Kidney glomerular epithelial cell (primary cell): ENCODE results near the gene LTBP2.

Source experiments
- DNase-seq: peaks from one replicate; lab custom pipeline; 2025; lab: John Stamatoyannopoulos, UW

Gene LTBP2

DNA sequence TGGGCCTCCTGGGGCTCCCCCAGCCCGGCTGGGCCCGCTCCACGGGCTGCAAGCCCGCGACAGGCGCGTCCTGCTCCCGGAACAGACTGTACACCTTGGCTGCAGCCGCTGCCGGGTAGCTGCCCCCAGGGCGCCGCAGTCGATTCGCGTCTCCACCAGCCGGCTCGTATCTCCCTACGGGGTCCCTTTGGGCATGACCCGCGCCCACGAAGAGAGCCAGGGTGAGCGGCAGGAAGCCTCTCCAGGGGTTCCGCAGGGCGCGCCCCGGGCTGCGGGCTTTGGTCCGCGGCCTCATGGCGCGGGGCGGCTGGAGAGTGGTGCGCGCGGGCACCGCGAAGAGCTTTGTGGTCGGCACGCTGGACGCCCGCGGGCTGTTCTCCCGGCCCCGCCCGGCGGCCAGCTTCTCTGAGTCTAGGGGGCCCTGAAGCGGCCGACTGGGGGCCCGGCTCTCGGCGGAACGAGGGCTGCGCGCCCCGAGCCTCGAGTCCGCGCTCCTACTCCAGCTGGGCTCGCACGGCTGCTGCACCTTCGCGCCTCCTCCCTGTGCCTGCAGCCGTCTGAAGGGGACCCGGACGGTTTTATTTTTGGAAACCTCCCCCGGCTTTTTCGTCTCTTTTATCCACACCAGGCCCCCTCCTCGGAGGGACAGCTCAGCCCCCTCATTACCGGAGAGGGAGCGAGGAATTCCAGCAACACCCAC is at the start of gene LTBP2:
Gene LTBP2, minus strand, starts transcription at position 588 of the 700 bp plus-strand sequence. Its CDS starts 293 bp downstream, at position 295.
- no peak for DNase-seq

- DNase-seq = no peak
Measured at GRCh38 chr14:74660863-74661262, 48.8 kb upstream of the LTBP2 start.

- no peak for DNase-seq
Measured at GRCh38 chr14:74660167-74660566, 48.1 kb upstream of the LTBP2 start.

- no peak for DNase-seq
Measured at GRCh38 chr14:74658535-74659131, 46.6 kb upstream of the LTBP2 start.

DNA sequence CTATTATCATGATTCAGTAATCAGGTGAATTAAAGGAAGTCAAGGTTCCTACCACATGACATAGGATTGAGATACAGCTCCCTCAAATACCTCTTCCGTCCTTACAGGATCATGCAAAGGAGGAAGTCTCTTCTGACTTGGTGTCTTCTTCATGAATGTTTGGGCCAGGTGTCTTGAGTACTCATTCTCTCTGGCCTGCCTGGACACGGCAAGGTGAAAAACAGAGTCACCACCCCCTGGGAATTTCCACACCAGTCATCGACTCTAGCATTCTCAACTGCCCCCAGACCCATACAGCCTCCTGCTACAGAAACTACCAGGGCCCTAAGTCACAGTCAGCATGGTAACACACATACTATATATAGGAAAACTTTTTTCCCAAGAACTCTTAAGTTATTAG is 44.9 kb upstream of the LTBP2 start:
- no peak for DNase-seq

- DNase-seq = peak; percentile 37
Measured at GRCh38 chr14:74655599-74656395, 43.8 kb upstream of the LTBP2 start.

- DNase-seq = no peak
Measured at GRCh38 chr14:74654931-74655330, 42.9 kb upstream of the LTBP2 start.

- no peak for DNase-seq
Measured at GRCh38 chr14:74653386-74654138, 41.5 kb upstream of the LTBP2 start.

- no peak for DNase-seq
Measured at GRCh38 chr14:74652541-74652940, 40.5 kb upstream of the LTBP2 start.

DNA sequence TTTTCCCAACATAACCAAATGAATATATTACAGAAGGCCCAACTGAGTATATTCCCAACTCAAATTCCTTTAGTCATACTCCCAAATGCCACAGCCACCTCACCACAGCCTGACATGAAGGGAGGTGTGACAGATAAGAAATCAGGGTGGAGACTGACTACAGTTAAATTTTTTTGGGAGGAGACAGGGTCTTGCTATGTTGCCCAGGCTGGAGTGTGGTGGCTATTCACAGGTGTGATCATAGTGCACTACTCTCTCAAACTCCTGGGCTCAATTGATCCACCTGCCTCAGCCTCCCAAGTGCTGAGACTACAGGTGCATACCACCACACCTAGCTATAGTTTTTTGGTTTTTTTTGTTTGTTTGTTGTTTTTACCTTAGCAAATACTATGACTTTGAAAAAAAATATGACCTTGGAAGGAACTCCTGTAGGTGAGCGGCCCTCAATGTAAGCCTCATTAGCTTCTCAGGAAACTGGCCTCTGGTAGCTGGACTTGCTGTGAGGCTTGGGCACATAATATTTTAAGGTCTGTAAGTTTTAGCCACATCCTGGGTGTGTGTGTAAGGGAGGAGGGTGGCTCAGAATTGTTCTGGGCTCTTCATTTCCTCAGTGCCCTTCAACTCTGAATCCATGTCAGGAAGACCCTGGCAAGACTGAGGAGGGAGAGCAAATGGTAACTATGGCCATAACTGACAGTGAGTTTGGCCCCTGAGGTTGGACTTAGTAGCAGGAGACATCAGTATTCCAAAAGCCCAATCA is 39.1 kb upstream of the LTBP2 start:
- DNase-seq = no peak

- no peak for DNase-seq
Measured at GRCh38 chr14:74649673-74650072, 37.6 kb upstream of the LTBP2 start.

DNA sequence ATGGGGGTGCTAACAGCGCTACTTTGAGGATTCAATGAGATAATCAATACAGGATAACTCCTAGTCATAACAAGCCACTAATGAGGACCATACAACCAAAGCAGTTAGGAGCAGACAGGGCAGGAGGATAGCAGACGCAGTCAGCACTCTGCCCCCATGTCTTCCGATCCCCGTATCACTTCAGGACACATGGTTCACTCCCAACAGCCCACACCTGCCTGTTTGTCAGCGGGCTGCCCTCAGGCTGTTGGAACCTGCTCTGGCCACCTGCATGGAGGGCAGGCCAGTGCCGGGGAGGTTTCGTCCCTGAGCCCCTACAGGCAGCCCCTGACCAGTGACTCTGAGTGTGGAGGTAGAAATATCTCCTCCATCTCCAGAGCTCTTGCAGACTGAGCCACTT is 37.1 kb upstream of the LTBP2 start:
- no peak for DNase-seq

DNA sequence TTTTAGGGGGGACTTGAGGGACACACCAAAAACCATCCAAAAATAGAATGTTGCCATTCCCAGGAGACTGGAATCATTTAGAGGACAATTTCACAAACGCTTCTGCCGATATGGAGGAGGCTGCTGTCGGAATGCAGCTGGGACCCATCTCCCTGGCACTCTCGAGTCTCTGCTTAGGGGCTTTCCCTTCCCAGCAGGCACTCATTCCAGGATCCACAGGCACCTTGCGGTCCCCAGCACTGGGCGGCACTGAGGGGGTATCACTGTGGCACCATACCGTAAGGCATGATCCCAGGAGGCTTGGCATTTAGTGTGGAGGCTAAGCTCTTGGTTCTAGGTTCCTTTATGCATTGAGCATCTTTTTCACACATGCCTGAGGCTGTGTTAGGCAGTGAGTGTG is 36.6 kb upstream of the LTBP2 start:
- no peak for DNase-seq

GRCh38 chr14:74647678-74648461 is 35.8 kb upstream of the LTBP2 start:
- DNase-seq = no peak

- DNase-seq = no peak
Measured at GRCh38 chr14:74647061-74647677, 35.1 kb upstream of the LTBP2 start.

DNA sequence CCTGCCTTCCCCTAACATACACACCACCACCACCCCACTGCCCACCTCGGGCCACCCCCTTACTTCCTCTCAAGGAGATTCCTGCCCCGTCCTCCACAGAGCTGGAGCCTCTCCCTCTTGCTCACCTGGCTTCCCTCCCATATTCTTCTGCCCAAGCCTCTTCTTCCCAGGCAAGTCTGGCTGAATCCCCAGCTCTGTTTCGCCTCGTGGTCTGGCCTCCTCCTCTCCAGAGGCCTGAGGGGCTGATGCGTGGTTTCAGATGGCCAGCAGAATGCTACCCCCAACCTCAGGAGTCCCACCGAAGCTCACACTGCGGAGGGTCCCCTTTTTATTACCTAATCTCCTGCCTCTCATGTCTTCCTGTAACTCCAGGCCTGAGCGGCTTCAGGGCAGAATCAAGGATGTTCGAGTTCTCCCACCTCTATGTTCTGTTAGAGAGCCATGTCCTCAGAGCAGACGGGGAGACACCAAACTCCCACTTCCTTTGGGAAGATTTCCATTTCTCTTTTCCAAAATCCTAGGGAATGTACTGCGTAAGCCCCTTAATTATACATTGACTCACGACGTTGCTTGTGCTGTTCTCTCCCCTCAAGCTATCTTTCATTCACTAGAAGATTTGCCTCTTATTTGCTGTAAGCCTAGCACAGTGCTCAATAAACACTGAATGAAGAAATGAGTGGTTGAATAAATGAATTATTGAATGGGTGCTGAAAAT is 33.9 kb upstream of the LTBP2 start:
- DNase-seq = no peak

- no peak for DNase-seq
Measured at GRCh38 chr14:74645244-74645643, 33.2 kb upstream of the LTBP2 start.

GRCh38 chr14:74641601-74642391 is 29.8 kb upstream of the LTBP2 start:
- DNase-seq = no peak

DNA sequence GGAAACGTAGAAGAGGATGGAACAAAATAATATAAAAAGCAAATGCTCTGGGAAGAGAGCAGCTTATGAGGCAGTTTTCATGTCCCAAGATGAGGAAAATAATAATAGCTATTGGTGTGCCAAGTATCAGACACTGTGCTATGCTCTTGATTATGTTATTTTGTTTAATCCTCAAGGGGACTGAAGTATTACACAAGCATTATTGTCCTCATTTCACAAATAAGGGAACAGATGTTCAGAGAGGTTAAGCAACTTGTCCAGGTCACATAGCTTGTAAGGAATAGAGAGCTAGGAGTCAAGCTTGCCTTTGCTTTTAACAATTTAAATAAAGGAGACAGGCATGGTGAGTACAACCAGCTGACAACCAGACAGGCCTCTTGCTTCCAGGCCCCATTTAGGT is 26.9 kb upstream of the LTBP2 start:
- no peak for DNase-seq
